HG03045 (cell line): ENCODE measurements around the gene HPN.

Experiments used
- ATAC-seq: cut with Tn5 transposase; IDR thresholded peaks from one replicate; pipeline ENCODE4 v1.9.1; 2021; ENCODE audit warnings: mild to moderate bottlenecking, moderate library complexity; ENCODE audit not compliant: unreplicated experiment

Gene HPN

DNA sequence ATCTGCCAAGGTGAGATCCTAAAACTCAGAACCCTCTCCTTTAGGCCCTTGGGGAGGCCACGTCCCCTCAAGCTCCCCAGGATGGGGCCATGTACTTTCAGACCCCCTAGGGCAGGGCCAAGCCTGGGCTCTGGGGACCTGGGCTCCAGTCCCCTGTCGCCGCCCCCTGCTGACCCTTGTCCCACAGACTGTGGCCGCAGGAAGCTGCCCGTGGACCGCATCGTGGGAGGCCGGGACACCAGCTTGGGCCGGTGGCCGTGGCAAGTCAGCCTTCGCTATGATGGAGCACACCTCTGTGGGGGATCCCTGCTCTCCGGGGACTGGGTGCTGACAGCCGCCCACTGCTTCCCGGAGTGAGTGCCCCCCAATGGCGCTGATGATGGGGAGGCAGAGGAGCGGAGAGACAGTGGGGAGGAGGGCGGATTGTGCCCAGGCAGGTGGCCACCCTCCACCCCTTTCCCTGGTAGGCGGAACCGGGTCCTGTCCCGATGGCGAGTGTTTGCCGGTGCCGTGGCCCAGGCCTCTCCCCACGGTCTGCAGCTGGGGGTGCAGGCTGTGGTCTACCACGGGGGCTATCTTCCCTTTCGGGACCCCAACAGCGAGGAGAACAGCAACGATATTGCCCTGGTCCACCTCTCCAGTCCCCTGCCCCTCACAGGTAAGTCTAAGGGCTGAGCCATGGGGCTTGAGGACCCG is 18.8 kb downstream of the HPN start:
- ATAC-seq = no peak

DNA sequence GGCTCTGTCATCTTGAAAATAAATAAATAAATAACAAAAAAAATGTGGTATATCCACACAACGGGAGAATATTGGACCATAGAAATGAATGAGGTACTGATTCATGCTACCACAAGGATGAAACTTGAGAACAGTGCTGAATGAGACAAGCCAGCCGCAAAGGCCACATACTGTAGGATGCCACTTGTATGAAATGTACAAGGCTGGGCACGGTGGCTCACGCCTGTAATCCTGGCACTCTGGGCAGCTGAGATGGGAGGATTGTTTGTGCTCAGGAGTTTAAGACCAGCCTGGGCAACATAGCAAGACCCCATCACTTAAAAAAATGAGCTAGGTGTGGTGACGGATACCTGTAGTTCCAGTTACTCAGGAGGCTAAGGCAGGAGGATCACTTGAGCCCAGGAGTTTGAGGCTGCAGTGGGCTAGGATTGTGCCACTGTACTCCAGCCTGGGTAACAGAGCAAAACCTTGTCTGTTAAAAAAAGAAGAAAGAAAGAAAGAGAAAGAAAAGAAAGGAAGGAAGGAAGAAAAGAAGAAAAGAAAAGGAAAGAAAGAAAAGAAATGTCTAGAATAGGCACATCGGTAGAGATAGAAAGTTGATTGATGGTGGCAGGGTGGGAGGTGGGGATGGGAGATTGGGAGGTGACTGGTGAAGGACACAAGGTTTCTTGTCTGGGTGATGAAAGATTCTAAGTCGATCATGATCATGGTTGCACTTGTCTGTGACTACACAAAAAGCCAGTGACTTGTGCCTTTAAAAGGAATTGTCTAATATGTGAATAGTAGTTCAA is 20.3 kb downstream of the HPN start:
- no peak for ATAC-seq

- no peak for ATAC-seq
Measured at GRCh38 chr19:35062942-35063341, 21.4 kb downstream of the HPN start.

DNA sequence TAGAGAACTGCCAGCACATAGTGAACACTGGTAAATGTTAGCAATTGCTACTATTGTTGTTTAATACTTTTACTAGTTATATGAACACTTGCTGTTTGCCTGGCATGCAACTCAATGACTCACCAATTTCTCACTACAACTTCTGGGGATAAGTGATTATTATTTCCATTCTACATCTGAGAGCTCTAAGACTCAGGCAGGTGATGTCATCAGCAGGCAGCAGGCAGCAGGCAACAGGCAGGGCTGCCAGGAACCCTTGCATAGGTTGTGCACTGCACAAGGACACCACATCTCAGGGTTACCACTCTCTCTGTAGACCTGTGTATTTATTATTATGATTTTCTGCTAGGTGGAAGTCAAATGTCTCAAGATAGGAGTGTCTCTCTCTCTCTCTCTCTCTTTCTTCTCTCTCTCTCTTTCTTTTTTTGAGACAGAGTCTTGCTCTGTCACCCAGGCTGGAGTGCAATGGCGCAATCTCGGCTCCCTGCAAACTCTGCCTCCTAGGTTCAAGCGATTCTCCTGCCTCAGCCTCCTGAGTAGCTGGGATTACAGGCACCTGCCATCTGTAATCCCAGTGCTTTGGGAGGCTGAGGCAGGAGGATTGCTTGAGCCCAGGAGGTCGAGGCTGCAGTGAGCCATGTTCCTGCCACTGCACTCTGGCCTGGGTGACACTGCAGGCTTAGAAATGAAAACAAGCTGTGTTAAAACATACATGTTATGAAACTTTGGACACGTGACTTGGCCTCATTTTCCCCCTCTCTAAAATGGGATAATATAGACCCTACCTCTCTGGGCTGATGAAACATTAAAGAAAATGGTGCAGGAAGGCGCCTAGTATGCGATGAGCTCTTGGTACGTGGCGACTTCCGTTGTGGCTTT is 22.7 kb downstream of the HPN start:
- ATAC-seq = no peak

GRCh38 chr19:35065574-35065973 is 24.1 kb downstream of the HPN start:
- no peak for ATAC-seq

DNA sequence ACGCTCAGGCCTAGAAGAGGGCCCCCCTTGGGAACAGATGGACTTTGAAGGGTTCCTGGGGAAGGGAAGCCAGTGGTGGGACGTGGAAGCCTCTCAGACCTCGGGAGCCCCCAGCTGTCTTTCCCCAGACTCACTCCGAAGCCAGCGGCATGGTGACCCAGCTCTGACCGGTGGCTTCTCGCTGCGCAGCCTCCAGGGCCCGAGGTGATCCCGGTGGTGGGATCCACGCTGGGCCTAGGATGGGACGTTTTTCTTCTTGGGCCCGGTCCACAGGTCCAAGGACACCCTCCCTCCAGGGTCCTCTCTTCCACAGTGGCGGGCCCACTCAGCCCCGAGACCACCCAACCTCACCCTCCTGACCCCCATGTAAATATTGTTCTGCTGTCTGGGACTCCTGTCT is 24.6 kb downstream of the HPN start:
- no peak for ATAC-seq

DNA sequence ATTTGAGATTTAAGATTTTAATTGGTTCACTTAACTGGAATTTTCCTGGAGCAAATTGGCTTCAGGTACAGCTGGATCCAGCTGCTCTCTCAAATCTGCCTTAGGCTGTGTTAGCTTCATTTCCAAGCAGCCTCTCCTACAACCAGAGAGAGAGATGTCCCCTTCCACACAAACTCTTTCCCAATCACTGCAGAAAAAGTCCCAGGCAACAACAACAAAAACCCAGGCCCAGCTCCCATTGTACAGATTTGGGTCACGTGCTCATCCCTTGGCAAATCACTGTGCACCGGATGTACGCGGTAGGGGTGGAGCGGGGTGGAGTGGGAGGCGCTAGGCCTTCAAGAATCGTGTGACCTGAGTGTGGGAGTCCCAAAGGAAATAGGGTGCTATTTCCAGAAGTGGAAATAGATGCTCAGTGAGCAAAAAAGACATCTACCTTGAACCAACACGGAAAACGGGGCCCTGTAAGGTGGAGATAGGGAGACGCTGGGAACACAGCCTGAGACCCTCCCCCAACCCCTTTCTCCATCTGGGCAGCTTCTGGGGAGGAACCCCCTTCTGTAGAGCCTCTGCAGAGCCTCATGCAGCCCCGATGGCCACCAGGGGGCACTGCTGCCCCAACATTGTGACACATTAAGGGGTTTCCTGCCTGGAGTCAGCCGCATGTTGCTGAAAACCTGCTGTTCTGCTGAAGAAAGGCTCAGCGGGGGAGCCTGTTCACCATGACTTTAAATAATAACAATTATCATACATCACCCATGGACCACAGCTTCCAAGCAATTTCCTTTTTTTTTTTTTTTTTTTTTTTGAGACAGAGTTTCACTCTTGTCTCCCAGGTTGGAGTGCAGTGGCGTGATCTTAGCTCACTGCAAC is 25.4 kb downstream of the HPN start:
- no peak for ATAC-seq

- no peak for ATAC-seq
Measured at GRCh38 chr19:35068941-35069634, 27.6 kb downstream of the HPN start.

GRCh38 chr19:35069696-35070095 is 28.2 kb downstream of the HPN start:
- ATAC-seq = no peak

DNA sequence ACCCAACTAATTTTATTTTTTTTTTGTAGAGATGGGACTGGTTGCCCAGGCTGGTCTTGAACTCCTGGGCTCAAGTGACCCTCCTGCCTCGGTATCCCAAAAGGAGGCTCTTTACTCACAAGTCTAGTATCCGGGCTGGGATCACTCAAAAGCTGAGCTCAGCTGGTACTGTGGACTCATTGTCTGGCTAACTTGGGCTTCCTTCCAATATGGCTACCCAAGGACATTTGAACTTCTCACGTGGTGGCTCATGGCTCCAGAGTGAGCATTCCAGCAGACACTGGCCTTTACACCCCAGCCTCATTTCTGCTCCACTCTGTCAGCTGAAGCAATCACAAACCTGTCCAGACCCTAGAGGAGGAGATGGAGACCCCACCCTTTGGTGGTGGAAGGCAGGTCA is 28.9 kb downstream of the HPN start:
- no peak for ATAC-seq

GRCh38 chr19:35073516-35073915 is 32.0 kb downstream of the HPN start:
- ATAC-seq = no peak

- ATAC-seq = no peak
Measured at GRCh38 chr19:35073941-35074340, 32.4 kb downstream of the HPN start.

GRCh38 chr19:35074426-35075201 is 33.1 kb downstream of the HPN start:
- no peak for ATAC-seq

DNA sequence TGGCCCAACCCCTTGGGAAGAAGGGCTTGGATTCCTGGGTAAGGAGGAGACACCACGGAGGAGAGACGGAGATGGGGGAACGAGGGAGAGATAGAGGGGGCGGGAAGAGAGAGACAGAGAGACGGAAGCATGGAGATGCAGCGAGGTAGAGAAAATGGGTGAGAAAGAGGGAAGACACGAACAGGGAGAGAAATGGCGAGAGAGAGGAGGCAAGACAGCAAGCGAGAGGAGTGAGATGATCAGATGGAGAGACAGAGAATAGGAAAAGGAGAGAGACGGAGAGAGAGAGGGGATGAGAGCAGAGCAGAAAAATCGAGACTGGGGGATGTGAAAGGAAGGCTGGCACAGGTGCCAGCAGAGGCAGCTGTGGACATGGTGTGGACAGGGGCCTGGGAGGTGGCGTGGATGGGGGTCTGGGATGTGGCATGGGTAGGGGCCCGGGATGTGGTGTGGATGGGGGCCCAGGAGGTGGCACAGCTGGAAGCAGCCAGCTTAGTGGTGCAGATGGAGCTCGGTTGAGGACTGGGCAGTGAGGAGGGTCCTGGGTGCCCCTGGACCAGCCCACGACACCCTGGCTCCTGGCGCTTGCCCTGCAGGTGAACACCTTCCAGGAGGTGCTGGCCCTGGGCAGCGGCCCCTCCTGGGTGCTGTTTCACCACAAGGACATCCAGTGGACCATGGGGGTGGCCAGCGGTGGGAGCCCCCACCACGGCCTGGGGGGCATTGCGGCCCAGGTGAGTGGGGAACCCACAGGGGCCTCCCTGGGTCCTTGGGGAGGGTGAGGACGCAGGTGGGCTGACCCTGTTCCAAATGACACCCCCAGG is 33.9 kb downstream of the HPN start:
- ATAC-seq = no peak

DNA sequence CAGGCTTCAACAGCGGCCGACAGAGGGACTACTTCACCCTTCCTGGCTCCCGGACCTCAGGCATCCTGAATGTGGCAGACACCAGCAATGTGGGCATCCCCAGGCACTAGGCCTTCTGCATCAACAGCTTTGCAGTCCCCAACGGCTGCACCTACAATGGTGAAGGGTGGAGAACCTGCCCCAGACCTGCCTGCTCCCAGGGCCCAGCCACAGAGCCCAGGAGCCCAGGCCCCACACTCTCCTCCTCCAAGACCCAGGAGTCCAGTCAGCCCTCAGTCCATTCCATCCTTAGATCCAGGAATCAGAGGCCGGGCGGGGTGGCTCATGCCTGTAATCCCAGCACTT is 34.5 kb downstream of the HPN start:
- no peak for ATAC-seq

DNA sequence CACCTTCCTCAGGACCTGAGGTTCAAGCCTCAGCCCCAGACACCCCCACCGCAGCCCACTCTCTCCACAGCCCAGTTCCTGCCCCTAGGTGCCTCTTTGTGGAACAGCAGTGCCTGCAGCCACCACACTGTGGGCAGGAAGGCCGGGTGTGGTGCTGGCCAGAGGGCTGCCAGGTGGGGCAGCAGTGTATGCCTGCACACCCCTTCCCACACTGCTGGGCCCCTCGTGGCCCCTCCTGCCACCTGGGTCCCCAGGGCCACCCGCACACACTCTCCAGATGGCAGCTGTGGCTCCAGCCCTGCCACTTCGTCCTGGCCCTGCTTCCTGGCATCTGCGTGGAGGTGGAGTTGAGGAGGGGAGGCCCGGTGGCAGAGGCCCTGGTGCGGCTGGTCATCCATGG is 35.1 kb downstream of the HPN start:
- ATAC-seq = no peak

DNA sequence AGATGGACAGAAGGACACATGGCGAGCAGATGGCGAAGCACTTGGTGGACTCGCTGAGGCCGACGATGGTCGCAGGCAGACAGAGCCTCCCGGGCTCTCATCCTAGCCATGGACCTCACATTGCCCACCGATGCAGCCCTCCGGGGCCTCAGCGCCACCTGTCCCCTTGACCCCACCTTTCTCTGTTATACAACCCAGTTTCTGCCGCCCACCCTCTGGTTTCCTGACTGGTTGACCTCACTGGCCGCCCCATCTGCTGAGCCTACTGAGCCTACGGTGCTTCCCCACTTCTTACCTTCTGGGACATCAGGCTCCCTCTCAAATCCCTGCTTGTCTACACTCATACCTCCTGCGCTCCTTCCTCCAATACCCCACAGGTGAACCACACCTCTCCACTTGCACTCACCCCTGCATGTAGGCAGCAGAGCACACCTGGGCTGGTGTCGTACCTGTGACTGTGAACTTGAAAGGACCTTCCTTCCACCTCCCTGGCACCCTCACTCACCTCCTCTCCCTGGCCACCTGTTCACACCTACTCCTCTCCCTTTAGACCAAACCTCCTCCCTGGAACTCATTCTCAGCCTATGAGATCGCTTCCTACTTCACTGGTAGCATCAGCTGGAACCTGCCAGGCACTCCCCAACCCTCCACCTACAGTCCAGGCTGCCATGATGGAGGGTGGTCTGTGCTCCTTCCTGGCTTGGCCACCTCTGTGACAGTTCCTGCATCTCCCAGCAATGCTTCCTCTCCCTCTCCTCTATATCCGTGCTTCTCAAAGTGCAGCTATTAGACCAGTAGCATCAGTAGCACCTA is 36.1 kb downstream of the HPN start:
- no peak for ATAC-seq

GRCh38 chr19:35079826-35080225 is 38.3 kb downstream of the HPN start:
- ATAC-seq = no peak
